K562 treated with DMSO at 1 percent for 48 hours (cell line): ENCODE results near the gene STOML3. TPM values are rescaled to one million over a fixed set of nuclear protein-coding genes. Genes with fewer than 3 reads are reported as not detected.

Source experiments
- total RNA-seq: library from RNA; unstranded; fragments of 300-600 nt; gene quantifications from 2 replicates; pipeline ENCODE4 v1.2.3, GENCODE V29; 2022; ENCODE audit warnings: low replicate concordance; ENCODE audit errors: extremely low read depth

STOML3 gene, protein sequence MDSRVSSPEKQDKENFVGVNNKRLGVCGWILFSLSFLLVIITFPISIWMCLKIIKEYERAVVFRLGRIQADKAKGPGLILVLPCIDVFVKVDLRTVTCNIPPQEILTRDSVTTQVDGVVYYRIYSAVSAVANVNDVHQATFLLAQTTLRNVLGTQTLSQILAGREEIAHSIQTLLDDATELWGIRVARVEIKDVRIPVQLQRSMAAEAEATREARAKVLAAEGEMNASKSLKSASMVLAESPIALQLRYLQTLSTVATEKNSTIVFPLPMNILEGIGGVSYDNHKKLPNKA
- not detected in 2 replicates for total RNA-seq

DNA sequence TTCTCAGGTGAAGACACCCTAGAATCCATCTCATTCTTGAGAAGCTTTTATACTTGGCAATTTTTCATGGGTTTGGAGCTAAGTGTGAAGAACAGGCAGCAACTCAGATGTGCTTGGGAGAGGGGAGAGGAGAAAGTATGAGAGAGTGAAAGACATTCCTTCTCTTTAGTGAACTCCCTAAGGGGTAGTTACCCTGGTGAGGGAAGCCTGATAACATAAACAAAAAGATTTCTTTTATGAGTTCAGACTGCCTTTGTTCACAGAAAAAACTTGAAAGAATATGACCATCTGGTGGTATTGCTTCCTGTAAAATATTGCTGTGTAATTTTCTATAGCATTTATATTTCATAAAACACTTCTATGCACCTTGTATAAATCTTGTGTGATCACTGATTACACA, at the start of gene STOML3:
Gene STOML3 (minus strand): TSS at position 139 of the 400 bp plus-strand sequence. CDS start 110 bp downstream, at position 29.

DNA sequence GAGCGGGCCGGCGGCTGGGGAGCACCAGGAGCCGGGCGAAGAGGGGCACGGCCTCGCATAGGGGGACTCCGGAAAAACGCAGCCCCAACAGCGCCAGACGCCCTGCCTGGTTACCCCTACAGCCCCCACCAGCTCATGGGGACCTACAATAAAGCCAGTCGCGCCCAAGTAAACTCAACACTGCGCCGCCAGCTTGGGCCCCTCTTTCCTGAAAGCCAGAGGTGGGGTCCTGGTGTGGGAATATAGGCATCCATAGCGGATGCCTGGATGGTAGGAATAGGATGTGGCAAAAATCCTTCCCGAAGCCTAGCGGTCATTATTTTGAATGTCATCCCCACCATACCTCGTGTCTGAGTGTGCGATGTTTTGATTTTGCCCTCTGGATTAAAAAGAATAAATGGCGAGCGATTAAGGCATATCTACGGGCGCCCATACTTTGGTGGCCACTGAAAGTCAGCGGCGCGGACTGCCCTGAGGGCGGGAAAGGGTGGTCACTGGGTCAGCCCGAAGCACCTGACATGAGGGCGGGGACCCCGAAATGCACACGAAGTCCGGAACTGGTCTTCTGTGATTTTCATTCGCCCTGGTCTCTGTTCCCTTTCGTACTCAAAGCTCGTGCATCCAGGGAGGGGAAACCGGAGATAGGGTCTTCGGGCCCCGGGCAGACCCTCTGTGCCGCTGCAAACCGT, 47.4 kb upstream of the STOML3 start, which contains the start of the genes NHLRC3 and PROSER1:
Gene NHLRC3 (plus strand): TSS at position 577 of the 689 bp plus-strand sequence. CDS start 184 bp downstream, outside the sequence.
Gene PROSER1 (minus strand): TSS at position 210 of the 689 bp plus-strand sequence. CDS start 847 bp downstream, outside the sequence.

Other genes starting within 250 kb of the STOML3 start
- gene PROSER1, start 47.3 kb upstream of the STOML3 start, total RNA-seq: not detected in 2 replicates
- gene NHLRC3, start 47.6 kb upstream of the STOML3 start, total RNA-seq: not detected in 2 replicates